Left ventricle myocardium inferior (tissue), 1 donor: ENCODE results near the gene FAM186B. TPM values are rescaled to one million over a fixed set of nuclear protein-coding genes. Genes with fewer than 3 reads are reported as not detected.

Experiments used
- DNase-seq: peaks from one replicate; pipeline ENCODE4 v3.0.0-alpha.2; 2020
- H3K27ac ChIP-seq: fragments of 200-600 bp; replicated peaks from 2 replicates; pipeline ENCODE4 v1.8.0; 2021
- H3K27me3 ChIP-seq: fragments of 200-600 bp; 2 replicates; pipeline ENCODE4 v1.8.0; 2021; ENCODE audit warnings: low read depth
- H3K36me3 ChIP-seq: fragments of 200-600 bp; 2 replicates; pipeline ENCODE4 v1.8.0; 2021
- H3K4me1 ChIP-seq: fragments of 200-600 bp; 2 replicates; pipeline ENCODE4 v1.8.0; 2021
- H3K4me3 ChIP-seq: fragments of 200-600 bp; 2 replicates; pipeline ENCODE4 v1.8.0; 2021; ENCODE audit warnings: mild to moderate bottlenecking, moderate library complexity
- H3K9me3 ChIP-seq: fragments of 200-600 bp; replicated peaks from 2 replicates; pipeline ENCODE4 v1.8.0; 2021
- intact Hi-C: fragments of 100-400 bp; cut with micrococcal nuclease; formaldehyde crosslinking; loops from one replicate; pipeline ENCODE4 v1.11.0; 2022
- total RNA-seq: library from RNA; stranded (reverse); fragmentation: NEBNext Ultra II Directional; extraction: Animal tissue kit (Norgen Biotek cat#: 25700); gene quantifications from one replicate; pipeline ENCODE4 v1.2.1, GENCODE V29; 2021
- TF ChIP-seq, protein P1 (sequence below): fragments of 200-600 bp; IDR thresholded peaks from 2 replicates; pipeline ENCODE4 v1.8.0; 2021; ENCODE audit warnings: antibody characterized with exemption, mild to moderate bottlenecking, borderline replicate concordance
- donor health status: DM: no; HTN: yes; CAD: no; lungs with severe emphysema.

FAM186B gene
- total RNA-seq, 1 donor from 2014 or later: 0.33 TPM

DNA sequence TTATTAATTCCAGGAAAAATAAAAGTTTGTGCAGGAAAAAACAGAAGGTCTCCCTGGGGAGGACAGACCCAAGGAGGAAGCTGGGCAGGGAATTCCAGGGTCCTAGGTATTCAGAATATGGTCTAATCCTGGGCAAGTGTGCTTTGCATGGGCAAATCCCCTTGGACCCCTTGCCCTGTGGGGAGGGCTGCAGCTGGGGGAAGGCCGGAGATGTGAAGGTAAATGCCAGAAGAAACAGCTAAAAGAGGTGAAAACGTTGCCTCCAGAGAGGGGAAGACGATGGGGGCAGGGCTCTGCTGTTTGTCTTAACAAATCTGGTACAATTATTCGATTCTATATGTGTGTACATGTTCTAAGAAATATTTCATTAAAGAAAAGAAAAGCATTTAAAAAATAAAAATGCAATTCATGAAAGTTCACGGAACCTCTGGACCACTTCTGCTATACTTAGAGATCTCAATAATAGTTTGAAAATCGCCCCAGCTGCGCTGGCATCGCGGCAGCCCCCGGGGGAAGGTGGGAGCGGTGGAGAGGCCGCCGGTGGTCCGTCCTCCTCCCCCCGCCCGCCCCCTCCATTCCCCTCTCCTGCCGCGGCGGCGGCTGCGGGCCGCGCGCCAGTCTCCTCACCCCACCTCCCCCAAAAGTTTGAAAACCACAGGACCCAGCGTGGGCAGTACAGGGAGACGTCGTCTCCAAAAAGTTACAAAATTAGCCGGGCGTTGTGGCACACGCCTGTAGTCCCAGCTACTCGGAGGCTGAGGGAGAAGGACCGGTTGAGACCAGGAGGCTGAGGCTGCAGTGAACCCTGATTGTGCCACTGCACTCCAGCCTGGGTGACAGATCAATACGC is 16.4 kb upstream of the FAM186B start:
- Histone ChIP-seq H3K27ac (peak overlapping the region; percentile 89), H3K4me1 (peaks cover 24% of the 10 kb centered on the region), H3K4me3 (peak overlapping the region; percentile 70), H3K9me3 (no peaks in the 10 kb centered on the region), H3K27me3 (no peaks in the 10 kb centered on the region), H3K36me3 (no peaks in the 10 kb centered on the region)
- TF ChIP-seq, protein P1, sequence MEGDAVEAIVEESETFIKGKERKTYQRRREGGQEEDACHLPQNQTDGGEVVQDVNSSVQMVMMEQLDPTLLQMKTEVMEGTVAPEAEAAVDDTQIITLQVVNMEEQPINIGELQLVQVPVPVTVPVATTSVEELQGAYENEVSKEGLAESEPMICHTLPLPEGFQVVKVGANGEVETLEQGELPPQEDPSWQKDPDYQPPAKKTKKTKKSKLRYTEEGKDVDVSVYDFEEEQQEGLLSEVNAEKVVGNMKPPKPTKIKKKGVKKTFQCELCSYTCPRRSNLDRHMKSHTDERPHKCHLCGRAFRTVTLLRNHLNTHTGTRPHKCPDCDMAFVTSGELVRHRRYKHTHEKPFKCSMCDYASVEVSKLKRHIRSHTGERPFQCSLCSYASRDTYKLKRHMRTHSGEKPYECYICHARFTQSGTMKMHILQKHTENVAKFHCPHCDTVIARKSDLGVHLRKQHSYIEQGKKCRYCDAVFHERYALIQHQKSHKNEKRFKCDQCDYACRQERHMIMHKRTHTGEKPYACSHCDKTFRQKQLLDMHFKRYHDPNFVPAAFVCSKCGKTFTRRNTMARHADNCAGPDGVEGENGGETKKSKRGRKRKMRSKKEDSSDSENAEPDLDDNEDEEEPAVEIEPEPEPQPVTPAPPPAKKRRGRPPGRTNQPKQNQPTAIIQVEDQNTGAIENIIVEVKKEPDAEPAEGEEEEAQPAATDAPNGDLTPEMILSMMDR: no peak
- intact Hi-C loops: no loop called here
- no peak for DNase-seq

DNA sequence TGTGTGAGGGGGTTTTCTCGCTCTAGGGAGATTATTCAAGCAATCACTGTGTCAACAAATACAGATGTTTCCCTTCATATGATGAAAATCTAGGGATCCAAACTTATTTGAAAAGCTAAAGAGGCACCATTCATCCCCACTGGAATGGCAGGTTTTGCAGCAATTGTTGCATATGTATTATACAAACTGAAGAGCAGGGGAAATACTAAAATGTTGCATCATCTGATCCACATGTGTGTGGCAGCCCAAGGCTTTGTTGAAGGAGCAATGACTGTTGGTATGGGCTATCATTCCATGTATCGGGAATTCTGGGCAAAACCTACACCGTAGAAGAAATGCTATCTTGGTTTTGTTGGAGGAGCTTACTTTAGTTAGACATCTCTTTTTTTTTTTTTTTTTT is 13.8 kb upstream of the FAM186B start:
- no peaks in the 10 kb centered on the region for H3K9me3 ChIP-seq
- no peaks in the 10 kb centered on the region for H3K27me3 ChIP-seq
- H3K27ac ChIP-seq: no peak overlapping the region
- intact Hi-C loops: no loop called here
- no peaks in the 10 kb centered on the region for H3K36me3 ChIP-seq
- TF ChIP-seq, protein P1: no peak
- no peak overlapping the region for H3K4me3 ChIP-seq
- no peak for DNase-seq
- H3K4me1 ChIP-seq: peaks cover 23% of the 10 kb centered on the region

GRCh38 chr12:49618576-49618975 is 13.1 kb upstream of the FAM186B start:
- Histone ChIP-seq H3K9me3 (no peaks in the 10 kb centered on the region), H3K27me3 (no peaks in the 10 kb centered on the region), H3K36me3 (no peaks in the 10 kb centered on the region), H3K27ac (no peak overlapping the region), H3K4me3 (no peak overlapping the region), H3K4me1 (peaks cover 17% of the 10 kb centered on the region)
- TF ChIP-seq, protein P1: no peak
- DNase-seq: no peak
- intact Hi-C loops: no loop called here

DNA sequence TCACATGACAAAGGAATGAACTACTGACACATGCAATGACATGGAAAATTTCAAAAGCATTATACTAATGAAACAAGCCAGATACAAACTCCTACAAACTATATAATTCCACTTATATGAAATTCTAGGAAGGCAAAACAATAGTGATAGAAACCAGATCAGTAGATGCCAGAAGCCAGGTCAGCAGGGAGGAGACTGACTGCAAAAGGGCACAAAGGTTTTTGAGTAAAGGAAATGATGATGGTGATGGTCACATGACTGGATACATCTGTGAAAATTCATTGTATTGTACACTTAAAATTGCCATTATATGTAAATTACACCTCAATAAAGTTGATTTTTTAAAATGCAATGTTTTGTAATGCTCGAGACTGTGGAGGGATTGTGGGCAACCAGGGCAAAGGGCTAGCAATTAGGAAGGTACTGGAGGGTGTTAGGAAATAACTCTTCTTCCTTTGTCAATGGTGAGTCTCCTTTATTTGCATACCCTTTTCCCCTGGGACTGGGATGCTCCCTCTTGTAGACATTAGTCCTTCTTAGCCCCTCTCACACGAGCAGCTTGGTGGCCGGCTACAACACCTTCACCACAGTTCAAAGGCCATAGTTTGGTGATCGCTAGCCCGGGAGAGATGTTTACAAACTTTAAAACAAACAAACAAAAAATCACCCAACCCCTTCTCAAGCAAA is 11.2 kb upstream of the FAM186B start:
- intact Hi-C loops: no loop called here
- Histone ChIP-seq H3K4me3 (no peak overlapping the region), H3K4me1 (peaks cover 4% of the 10 kb centered on the region), H3K9me3 (no peaks in the 10 kb centered on the region), H3K27me3 (no peaks in the 10 kb centered on the region), H3K36me3 (no peaks in the 10 kb centered on the region), H3K27ac (no peak overlapping the region)
- DNase-seq: no peak
- TF ChIP-seq, protein P1: no peak

DNA sequence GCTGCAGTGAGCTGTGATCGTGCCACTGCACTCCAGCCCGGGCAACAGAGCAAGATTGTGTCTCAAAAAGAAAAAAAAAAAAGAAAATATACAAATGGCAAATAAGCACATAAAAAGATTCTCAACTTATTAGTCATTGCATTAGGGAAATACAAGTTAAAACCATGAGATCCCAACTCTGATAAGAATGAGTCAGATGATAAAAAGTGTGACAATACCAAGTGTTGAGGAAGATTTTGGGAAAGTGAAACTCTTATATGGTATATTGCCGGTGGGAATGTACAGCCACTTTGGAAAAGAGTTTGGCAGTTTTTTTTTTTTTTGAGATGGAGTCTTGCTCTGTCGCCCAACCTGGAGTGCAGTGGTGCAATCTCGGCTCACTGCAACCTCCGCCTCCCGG is 10.3 kb upstream of the FAM186B start:
- intact Hi-C loops: no loop called here
- no peak for DNase-seq
- TF ChIP-seq, protein P1: no peak
- Histone ChIP-seq H3K27me3 (no peaks in the 10 kb centered on the region), H3K4me1 (no peaks in the 10 kb centered on the region), H3K27ac (no peak overlapping the region), H3K4me3 (no peak overlapping the region), H3K9me3 (peaks cover 5% of the 10 kb centered on the region), H3K36me3 (no peaks in the 10 kb centered on the region)
